ENCODE data around the gene PTCH2. TPM values are rescaled to one million over a fixed set of nuclear protein-coding genes. Genes with fewer than 3 reads are reported as not detected.

PTCH2 gene
- total RNA-seq, 1 experiment from 2014 or later, result 1.1 TPM

- no peak for TF ChIP-seq ZNF416 (CRISPR knock-in tag; IDR thresholded peaks at IDR 0.05)
These were observed 19.9 kb upstream of the PTCH2 start (continued) for GRCh38 chr1:44862829-44863401.

- Mint-ChIP-seq H3K27ac (no peak overlapping the region), H3K27me3 (ENCODE audit: low read depth) (no peaks in the 10 kb centered on the region), H3K4me1 (peaks cover 5% of the 10 kb centered on the region), H3K36me3 (peaks cover 4% of the 10 kb centered on the region), H3K9me3 (no peaks in the 10 kb centered on the region), H3K4me3 (no peak overlapping the region)
- CTCF ChIA-PET, result interaction anchor here (1.5 kb wide), 1 partner anchor 20 kb away, joined by 4 read pairs; no protein-coding TSS in a partner anchor
- ATAC-seq (no peak), DNase-seq (ENCODE audit: low spot score) (no peak)
- no peak for TF ChIP-seq ATF2 (CRISPR knock-in tag; IDR thresholded peaks at IDR 0.05; ENCODE audit: borderline replicate concordance, low read depth)
- TF ChIP-seq PRDM15 (CRISPR knock-in tag; IDR thresholded peaks at IDR 0.05), result no peak
- no peak for TF ChIP-seq HMGXB4 (CRISPR knock-in tag; IDR thresholded peaks at IDR 0.05)
- TF ChIP-seq ZNF138 (CRISPR knock-in tag; conservative IDR thresholded peaks at IDR 0.05), result no peak
- TF ChIP-seq AR (CRISPR knock-in tag; IDR thresholded peaks at IDR 0.05), result no peak
- POLR2A ChIA-PET, result no interaction called here
These were observed 17.9 kb upstream of the PTCH2 start for GRCh38 chr1:44860891-44861425.

GRCh38 chr1:44860331-44860730, 17.3 kb upstream of the PTCH2 start:
- Mint-ChIP-seq H3K4me3 (no peak overlapping the region), H3K4me1 (peaks cover 5% of the 10 kb centered on the region), H3K36me3 (peaks cover 7% of the 10 kb centered on the region), H3K27ac (0 out of 2 replicates have a peak overlapping the region, but pooled peaks have one; percentile 2), H3K27me3 (ENCODE audit: low read depth) (no peaks in the 10 kb centered on the region), H3K9me3 (no peaks in the 10 kb centered on the region)
- DNase-seq (ENCODE audit: low spot score) (no peak), ATAC-seq (no peak)
- POLR2A ChIA-PET, result no interaction called here
- CTCF ChIA-PET, result interaction anchor here (1.5 kb wide), 1 partner anchor 20 kb away, joined by 4 read pairs; no protein-coding TSS in a partner anchor
- TF ChIP-seq JUN (CRISPR knock-in tag; IDR thresholded peaks at IDR 0.05) (no peak), ZNF396 (CRISPR knock-in tag; IDR thresholded peaks at IDR 0.05; ENCODE audit: borderline replicate concordance) (no peak), HMGXB4 (CRISPR knock-in tag; IDR thresholded peaks at IDR 0.05) (no peak), ELF4 (CRISPR knock-in tag; IDR thresholded peaks at IDR 0.05; ENCODE audit: low read depth) (no peak), E2F4 (CRISPR knock-in tag; IDR thresholded peaks at IDR 0.05; ENCODE audit: borderline replicate concordance, low read depth) (no peak), ARID4B (CRISPR knock-in tag; IDR thresholded peaks at IDR 0.05; ENCODE audit: borderline replicate concordance) (no peak), RELA (CRISPR knock-in tag; IDR thresholded peaks at IDR 0.05; ENCODE audit: borderline replicate concordance) (no peak), KAT7 (CRISPR knock-in tag; IDR thresholded peaks at IDR 0.05; ENCODE audit: borderline replicate concordance) (no peak)

Data from WTC11 (cell line).